Kidney (tissue), 14 donors: ENCODE results near the gene GREB1. TPM values are rescaled to one million over a fixed set of nuclear protein-coding genes. Genes with fewer than 3 reads are reported as not detected.

Experiments used
- DNase-seq, 5 donors: peaks; one replicate each; pipeline ENCODE4 v3.0.0-alpha.2; 2013 to 2020
- FAIRE-seq: peaks from 2 replicates; lab custom pipeline; 2012; peaks lifted over from hg19 to GRCh38; lab: Jason Lieb, UNC
- H3K27ac ChIP-seq, 2 donors: one replicate each; pipeline ENCODE4 v1.7.0; 2013; ENCODE audit warnings: low read depth in 2 of 2, low read length in 2 of 2, inconsistent platforms in 1 of 2
- H3K27me3 ChIP-seq: one replicate; pipeline ENCODE4 v1.7.1; 2013; ENCODE audit warnings: low read length, inconsistent platforms; ENCODE audit not compliant: control insufficient read depth, insufficient read depth
- H3K36me3 ChIP-seq, 3 donors: one replicate each; pipeline versions ENCODE4 v1.7.0 to v1.7.1; 2013; ENCODE audit warnings: low read length in 3 of 3, control low read depth in 1 of 3, inconsistent platforms in 1 of 3; ENCODE audit not compliant: insufficient read depth in 3 of 3, control insufficient read depth in 2 of 3
- H3K4me1 ChIP-seq, 3 donors: one replicate each; pipeline versions ENCODE4 v1.7.0 to v1.7.1; 2013; ENCODE audit warnings: low read length in 3 of 3, inconsistent platforms in 1 of 3, low read depth in 1 of 3; ENCODE audit not compliant: control insufficient read depth in 2 of 3, insufficient read depth in 2 of 3
- H3K4me3 ChIP-seq, 3 donors: one replicate each; pipeline versions ENCODE4 v1.7.0 to v1.8.1; 2013; ENCODE audit warnings: low read length in 3 of 3, control low read depth in 1 of 3, inconsistent platforms in 1 of 3
- H3K9ac ChIP-seq, 3 donors: one replicate each; pipeline versions ENCODE4 v1.7.0 to v1.7.1; 2013; ENCODE audit warnings: low read length in 3 of 3, control low read depth in 1 of 3, inconsistent platforms in 1 of 3
- H3K9me3 ChIP-seq, 3 donors: one replicate each; pipeline versions ENCODE4 v1.7.0 to v1.7.1; 2013; ENCODE audit warnings: low read length in 3 of 3, control low read depth in 1 of 3, inconsistent platforms in 1 of 3; ENCODE audit not compliant: control insufficient read depth in 2 of 3, insufficient read depth in 1 of 3
- intact Hi-C: fragments of 100-400 bp; cut with DNase I; formaldehyde crosslinking; loops from one replicate; pipeline ENCODE4 v1.11.1; 2022
- polyA plus RNA-seq: library from polyadenylated mRNA; stranded (reverse); fragments of 350-450 nt; fragmentation: Illumina TruSeq; extraction: RNeasy Lipid Tissue Mini Kit (QIAGEN cat#74804); gene quantifications from one replicate; pipeline ENCODE4 v1.2.3, GENCODE V29; 2014; ENCODE audit warnings: low read depth, low replicate concordance; ENCODE audit not compliant: insufficient read depth
- total RNA-seq: library from RNA; stranded (reverse); fragmentation: NEBNext Ultra II Directional; extraction: Animal tissue kit (Norgen Biotek cat#: 25700); gene quantifications from one replicate; pipeline ENCODE4 v1.2.1, GENCODE V29; 2021
- TF ChIP-seq, protein P1 (sequence below): IDR thresholded peaks from 3 replicates; pipeline ENCODE4 v1.5.1; 2012; ENCODE audit warnings: mild to moderate bottlenecking, moderate library complexity, borderline replicate concordance; ENCODE audit not compliant: insufficient read depth; ENCODE audit errors: extremely low read depth
- donor health status: control.
- donor health status: control.
- donor health status: control.
- donor health status: control.
- donor health status: control.
- donor health status: DM: yes; HTN: yes; CAD: no.
- donor health status: Normal renal cell carcinoma (clear cell type).

The GREB1 gene
- total and polyA plus RNA-seq, 2 donors from 2014 or later = 0.98 to 1.8 TPM

DNA sequence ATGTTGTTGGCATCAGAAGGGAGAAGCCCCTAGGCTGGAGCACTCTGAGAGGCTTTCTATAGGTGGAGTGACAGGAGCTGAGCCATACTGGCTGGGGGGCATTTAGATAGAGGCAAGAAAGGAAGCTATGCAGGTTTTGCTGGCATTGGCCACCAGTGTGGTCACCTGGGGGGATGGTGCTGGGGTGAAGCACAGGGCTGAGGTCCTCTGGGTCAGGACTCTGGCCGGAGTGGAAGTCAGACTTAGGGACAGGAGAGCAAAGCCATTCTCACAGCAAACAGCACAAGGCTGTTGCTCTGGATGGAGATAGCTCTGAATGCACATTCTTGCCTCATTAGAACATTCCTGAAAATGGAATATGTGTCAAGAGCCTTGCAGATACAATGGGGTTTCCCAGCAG, 88.8 kb downstream of the GREB1 start:
- Histone ChIP-seq H3K36me3 (no peaks in the 10 kb centered on the region), H3K4me3 (no peak overlapping the region)
- FAIRE-seq = no peak

DNA sequence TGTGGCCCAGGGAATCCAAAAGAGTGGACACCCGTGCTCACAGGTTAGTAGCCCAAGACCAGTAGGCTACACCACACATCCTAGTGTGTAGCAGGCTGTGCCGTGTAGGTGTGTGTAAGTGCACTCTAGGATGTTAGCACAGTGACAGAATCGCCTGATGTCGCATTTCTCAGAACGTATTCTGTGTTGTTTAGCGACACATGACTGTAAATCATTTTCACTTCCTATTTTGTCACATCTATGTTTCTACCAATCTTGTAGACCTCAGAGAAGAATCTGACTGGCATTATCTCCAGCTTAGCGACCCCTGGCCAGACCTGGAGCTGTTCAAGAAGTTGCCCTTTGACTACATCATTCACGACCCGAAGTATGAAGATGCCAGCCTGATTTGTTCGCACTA, 91.0 kb downstream of the GREB1 start:
- FAIRE-seq = no peak
- no peak for DNase-seq
- TF ChIP-seq, protein P1, sequence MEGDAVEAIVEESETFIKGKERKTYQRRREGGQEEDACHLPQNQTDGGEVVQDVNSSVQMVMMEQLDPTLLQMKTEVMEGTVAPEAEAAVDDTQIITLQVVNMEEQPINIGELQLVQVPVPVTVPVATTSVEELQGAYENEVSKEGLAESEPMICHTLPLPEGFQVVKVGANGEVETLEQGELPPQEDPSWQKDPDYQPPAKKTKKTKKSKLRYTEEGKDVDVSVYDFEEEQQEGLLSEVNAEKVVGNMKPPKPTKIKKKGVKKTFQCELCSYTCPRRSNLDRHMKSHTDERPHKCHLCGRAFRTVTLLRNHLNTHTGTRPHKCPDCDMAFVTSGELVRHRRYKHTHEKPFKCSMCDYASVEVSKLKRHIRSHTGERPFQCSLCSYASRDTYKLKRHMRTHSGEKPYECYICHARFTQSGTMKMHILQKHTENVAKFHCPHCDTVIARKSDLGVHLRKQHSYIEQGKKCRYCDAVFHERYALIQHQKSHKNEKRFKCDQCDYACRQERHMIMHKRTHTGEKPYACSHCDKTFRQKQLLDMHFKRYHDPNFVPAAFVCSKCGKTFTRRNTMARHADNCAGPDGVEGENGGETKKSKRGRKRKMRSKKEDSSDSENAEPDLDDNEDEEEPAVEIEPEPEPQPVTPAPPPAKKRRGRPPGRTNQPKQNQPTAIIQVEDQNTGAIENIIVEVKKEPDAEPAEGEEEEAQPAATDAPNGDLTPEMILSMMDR = no peak
- Histone ChIP-seq H3K9me3 (no peaks in the 10 kb centered on the region), H3K4me1 (no peaks in the 10 kb centered on the region), H3K27ac (no peak overlapping the region), H3K9ac (no peak overlapping the region), H3K27me3 (no peaks in the 10 kb centered on the region), H3K4me3 (no peak overlapping the region), H3K36me3 (no peaks in the 10 kb centered on the region)
- intact Hi-C loops = no loop called here

More for the DNA sequence above, 88.8 kb downstream of the GREB1 start:
- Histone ChIP-seq H3K27ac (no peak overlapping the region), H3K9ac (no peak overlapping the region), H3K9me3 (no peaks in the 10 kb centered on the region), H3K27me3 (no peaks in the 10 kb centered on the region), H3K4me1 (no peaks in the 10 kb centered on the region)
- no peak for DNase-seq
- intact Hi-C loops = no loop called here
- TF ChIP-seq, protein P1 = no peak

DNA sequence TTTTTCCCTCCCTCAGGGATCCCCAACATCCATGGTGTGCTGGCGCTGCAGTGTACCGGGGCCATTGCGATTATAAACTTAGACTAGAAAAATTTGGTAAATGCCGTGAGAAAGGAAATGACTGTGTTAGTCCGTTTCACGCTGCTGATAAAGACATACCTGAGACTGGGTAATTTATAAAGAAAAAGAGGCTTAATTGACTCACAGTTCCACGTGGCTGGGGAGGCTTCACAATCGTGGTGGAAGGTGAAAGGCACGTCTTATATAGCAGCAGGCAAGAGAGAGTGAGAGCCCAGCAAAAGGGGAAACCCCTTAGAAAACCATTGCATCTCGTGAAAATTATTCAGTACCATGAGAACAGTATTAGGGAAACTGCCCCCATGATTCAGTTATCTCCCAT, 91.8 kb downstream of the GREB1 start:
- no peak overlapping the region for H3K4me3 ChIP-seq
- H3K27me3 ChIP-seq = no peaks in the 10 kb centered on the region
- no peaks in the 10 kb centered on the region for H3K9me3 ChIP-seq
- H3K36me3 ChIP-seq = no peaks in the 10 kb centered on the region
- no peaks in the 10 kb centered on the region for H3K4me1 ChIP-seq
- H3K27ac ChIP-seq = no peak overlapping the region
- intact Hi-C loops = no loop called here
- no peak overlapping the region for H3K9ac ChIP-seq
- DNase-seq = no peak
- FAIRE-seq = no peak
- TF ChIP-seq, protein P1 = no peak

DNA sequence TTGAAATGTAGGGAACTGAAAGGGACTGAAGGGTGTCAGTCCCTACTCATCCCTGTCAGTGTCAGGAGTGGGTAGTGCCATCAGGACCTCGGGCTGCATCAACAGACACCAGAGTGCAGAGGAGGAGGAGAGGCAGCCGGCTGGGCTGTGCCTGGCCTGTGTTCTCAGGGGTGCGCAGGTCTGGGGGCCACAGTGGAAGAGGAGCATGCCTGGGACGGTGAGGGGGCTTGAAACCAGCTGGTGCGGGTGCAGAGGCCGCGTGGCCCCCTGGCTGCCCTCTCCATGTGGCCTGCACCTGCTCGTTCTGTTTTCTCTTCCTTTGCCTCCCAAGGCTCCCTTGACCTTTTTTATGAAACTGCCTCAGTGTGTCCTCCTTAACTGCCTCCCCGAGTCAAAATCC, 94.8 kb downstream of the GREB1 start:
- Histone ChIP-seq H3K4me3 (no peak overlapping the region), H3K9me3 (no peaks in the 10 kb centered on the region), H3K9ac (no peak overlapping the region), H3K4me1 (no peaks in the 10 kb centered on the region), H3K27ac (no peak overlapping the region), H3K27me3 (no peaks in the 10 kb centered on the region), H3K36me3 (no peaks in the 10 kb centered on the region)
- DNase-seq (no peak), FAIRE-seq (no peak)
- intact Hi-C loops = no loop called here
- TF ChIP-seq, protein P1 = no peak
